WI38 (cell line): ENCODE measurements around the gene ZNF346.
"Not testable (repeated sequence)": the region's sequence is repeated elsewhere in the genome, so short reads cannot be mapped to it uniquely, and the experiment has no call there.

ENCODE experiments used
- H3K4me3 ChIP-seq: 2 replicates; pipeline ENCODE4 v1.5.1; 2011; ENCODE audit warnings: low read depth, mild to moderate bottlenecking, control low read depth, low read length
- TF ChIP-seq, protein P1 (sequence below): IDR thresholded peaks from 2 replicates; pipeline ENCODE4 v1.5.1; 2012; ENCODE audit warnings: low read depth, mild to moderate bottlenecking, control low read depth, low read length

Gene ZNF346

DNA sequence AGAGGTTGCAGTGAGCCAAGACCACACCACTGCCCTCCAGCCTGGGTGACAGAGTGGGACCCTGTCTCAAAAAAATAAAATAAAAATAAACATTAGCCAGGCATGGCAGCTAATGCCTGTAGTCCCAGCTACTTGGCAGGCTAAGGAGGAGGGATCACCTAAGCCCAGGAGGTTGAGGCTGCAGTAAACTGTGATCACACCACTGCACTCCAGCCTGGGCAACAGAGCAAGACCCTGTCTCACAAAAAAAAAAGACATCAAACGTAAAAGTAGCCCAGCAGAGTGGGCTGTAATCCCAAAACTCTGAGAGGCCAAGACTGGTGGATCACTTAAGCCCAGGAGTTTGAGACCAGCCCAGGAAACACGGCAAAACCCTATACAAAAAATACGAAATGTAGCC lies 34.9 kb upstream of the ZNF346 start:
- TF ChIP-seq, protein P1, sequence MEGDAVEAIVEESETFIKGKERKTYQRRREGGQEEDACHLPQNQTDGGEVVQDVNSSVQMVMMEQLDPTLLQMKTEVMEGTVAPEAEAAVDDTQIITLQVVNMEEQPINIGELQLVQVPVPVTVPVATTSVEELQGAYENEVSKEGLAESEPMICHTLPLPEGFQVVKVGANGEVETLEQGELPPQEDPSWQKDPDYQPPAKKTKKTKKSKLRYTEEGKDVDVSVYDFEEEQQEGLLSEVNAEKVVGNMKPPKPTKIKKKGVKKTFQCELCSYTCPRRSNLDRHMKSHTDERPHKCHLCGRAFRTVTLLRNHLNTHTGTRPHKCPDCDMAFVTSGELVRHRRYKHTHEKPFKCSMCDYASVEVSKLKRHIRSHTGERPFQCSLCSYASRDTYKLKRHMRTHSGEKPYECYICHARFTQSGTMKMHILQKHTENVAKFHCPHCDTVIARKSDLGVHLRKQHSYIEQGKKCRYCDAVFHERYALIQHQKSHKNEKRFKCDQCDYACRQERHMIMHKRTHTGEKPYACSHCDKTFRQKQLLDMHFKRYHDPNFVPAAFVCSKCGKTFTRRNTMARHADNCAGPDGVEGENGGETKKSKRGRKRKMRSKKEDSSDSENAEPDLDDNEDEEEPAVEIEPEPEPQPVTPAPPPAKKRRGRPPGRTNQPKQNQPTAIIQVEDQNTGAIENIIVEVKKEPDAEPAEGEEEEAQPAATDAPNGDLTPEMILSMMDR = no peak
- H3K4me3 ChIP-seq = no peak overlapping the region

DNA sequence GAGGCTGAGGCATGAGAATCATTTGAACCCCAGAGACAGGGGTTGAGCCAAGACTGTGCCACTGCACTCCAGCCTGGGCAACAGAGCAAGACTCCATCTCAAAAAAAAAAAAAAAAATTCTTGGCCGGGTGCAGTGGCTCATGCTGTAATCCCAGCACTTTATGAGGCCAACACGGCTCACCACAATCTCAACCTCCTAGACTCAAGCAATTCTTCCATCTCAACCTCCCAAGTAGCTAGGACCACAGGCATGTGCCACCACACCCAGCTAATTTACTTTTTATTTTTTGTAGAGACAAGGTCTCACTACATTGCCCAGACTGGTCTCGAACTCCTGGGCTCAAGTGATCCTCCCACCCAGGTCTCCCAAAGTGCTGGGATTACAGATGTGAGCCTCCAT lies 29.4 kb upstream of the ZNF346 start:
- not testable (repeated sequence) for H3K4me3 ChIP-seq

DNA sequence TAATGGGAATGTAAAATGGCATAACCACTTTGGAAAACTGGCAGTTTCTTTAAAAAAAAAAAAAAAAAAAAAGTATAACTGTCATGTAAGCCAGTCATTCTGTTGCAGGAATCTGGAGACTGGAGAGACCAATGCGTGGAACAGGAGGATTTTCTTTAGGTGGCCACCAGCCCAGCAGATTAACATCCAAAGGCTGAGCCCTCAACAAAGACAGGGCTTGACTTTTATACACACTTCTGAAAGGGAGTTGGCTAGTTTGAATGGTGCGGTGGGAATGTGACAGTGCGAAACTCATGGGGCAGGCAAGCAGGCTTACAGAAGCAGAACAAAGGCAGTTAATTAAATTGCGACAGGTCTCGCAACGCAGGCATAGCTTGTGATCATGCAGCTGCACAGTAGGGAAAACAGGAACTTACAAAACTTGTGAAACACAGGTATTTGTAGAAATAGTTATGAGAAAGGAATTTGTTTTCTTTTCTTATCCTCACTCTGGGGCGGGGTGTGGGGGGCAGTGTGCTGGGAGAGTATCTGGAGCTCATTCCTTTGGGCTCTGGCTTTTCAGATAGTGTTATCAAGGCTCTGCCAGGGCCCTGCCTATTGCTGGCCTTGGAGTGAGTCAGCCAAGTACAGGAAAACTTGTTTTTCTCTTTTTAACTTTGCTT lies 27.9 kb upstream of the ZNF346 start:
- TF ChIP-seq, protein P1 = no peak
- H3K4me3 ChIP-seq = no peak overlapping the region

DNA sequence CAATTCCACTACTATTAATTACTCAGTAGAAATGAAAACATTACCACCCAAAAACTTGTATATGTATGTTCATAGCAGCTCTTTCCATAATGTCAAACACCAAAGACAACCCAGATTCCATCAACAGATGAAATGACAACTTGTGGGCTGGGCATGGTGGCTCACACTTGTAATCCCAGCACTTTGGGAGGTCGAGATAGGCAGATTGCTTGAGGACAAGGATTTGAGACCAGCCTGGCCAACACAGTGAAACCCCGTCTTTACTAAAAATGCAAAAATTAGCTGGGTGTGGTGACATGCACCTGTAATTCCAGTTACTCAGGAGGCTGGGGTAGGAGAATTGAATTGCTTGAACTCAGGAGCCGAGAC lies 27.4 kb upstream of the ZNF346 start:
- TF ChIP-seq, protein P1 = no peak
- H3K4me3 ChIP-seq = no peak overlapping the region

DNA sequence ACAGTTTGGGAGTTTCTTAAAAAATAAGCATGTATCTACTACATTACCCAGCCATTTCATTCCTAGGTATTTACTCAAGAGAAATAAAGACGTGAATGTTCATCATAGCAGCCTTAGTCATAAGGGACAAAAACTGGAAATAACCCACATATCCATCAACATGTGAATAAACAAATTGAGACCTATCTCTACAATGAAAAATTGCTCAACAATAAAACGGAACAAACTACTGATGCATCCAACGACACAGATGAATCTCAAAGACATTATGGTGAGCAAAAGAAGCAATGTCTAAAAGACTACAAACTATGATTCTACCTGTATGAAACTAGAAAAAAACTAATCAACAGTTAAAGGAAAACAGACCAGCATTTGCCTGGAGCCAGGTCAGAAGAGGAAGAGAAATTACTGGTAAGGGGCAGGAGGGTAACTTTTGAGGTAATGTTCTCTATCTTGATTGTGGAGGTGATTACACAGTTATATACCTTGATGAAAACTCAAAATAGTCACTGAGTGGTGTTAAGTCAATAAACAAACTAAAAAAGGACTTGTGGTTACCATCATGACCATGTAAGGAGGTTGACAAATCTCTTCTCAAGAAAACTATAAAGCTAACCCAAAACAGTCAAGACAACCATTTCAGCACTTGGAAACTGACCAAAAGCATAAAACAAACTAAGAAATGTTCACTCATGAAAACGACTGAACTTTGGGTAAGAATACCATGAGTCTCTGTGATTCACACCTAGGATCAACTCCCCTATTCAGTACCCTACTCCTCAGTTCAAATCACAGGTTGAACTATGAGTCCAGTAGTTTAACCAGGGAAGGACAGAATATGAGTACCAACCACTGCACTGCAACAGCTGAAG lies 26.4 kb upstream of the ZNF346 start:
- H3K4me3 ChIP-seq = no peak overlapping the region
- TF ChIP-seq, protein P1 = no peak

GRCh38 chr5:176996780-176997179 lies 25.7 kb upstream of the ZNF346 start:
- H3K4me3 ChIP-seq = no peak overlapping the region

DNA sequence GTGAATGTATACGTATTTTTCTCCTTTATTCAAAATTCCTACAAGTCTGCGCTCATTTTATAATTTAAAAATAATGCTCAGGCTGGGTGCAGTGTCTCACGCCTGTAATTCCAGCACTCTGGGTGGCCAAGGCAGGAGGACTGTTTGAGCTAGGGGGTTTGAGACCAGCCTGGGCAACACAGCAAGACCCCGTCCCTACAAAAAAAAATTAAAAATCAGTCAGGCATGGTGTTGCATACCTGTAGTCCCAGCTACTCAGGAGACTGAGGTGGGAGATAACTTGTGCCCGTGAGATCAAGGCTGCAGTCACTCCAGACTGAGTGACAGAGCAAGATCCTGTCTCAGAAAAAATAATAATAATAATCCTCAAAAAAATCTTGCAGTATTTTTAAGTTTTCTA lies 23.7 kb upstream of the ZNF346 start:
- TF ChIP-seq, protein P1 = no peak
- H3K4me3 ChIP-seq = no peak overlapping the region

More at GRCh38 chr5:176996780-176997179, 25.7 kb upstream of the ZNF346 start:
- TF ChIP-seq, protein P1 = no peak

GRCh38 chr5:176999526-176999925 lies 23.0 kb upstream of the ZNF346 start:
- not testable (repeated sequence) for H3K4me3 ChIP-seq
